DND-41 (cell line): Measurements from ENCODE around the gene REV3L.

Experiments used
- EZH2 ChIP-seq: IDR thresholded peaks from 3 replicates; pipeline ENCODE4 v1.6.1; 2012; ENCODE audit warnings: borderline replicate concordance, low read depth, mild to moderate bottlenecking, moderate library complexity, low read length, inconsistent platforms; ENCODE audit not compliant: severe bottlenecking
- TF ChIP-seq, protein P1 (sequence below): IDR thresholded peaks from 2 replicates; pipeline ENCODE4 v1.5.1; 2012; ENCODE audit warnings: borderline replicate concordance, low read length, moderate library complexity, mild to moderate bottlenecking; ENCODE audit not compliant: poor library complexity, severe bottlenecking; ENCODE audit errors: extremely low read depth

DNA sequence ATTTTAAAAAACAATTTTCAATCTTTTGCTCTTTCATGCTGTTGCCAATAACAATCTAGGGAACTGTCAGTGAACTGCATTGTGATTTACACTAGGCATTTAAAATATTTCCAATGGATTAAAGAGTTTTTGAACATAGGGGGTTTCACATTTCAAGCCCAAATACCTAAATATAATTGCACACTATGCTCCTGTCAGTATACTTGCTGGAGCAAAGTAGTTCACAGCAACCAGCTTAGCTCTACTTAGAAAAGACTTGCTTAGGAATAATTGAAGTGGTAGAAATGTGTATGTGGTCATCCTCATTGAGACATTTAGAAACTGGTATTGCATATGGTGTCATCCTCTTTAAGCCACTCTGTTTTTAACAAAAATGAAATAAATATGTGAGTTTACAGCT, 41.7 kb upstream of the REV3L start:
- TF ChIP-seq, protein P1, sequence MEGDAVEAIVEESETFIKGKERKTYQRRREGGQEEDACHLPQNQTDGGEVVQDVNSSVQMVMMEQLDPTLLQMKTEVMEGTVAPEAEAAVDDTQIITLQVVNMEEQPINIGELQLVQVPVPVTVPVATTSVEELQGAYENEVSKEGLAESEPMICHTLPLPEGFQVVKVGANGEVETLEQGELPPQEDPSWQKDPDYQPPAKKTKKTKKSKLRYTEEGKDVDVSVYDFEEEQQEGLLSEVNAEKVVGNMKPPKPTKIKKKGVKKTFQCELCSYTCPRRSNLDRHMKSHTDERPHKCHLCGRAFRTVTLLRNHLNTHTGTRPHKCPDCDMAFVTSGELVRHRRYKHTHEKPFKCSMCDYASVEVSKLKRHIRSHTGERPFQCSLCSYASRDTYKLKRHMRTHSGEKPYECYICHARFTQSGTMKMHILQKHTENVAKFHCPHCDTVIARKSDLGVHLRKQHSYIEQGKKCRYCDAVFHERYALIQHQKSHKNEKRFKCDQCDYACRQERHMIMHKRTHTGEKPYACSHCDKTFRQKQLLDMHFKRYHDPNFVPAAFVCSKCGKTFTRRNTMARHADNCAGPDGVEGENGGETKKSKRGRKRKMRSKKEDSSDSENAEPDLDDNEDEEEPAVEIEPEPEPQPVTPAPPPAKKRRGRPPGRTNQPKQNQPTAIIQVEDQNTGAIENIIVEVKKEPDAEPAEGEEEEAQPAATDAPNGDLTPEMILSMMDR: no peak
- TF ChIP-seq EZH2: no peak
